Measurements from ENCODE around the gene CYREN. TPM values are rescaled to one million over a fixed set of nuclear protein-coding genes. Genes with fewer than 3 reads are reported as not detected.
A peak's percentile ranks its signal among the peaks of the same experiment; 100 is the strongest.

CYREN gene
- total RNA-seq, 1 donor from 2014 or later = 39.6 TPM

GRCh38 chr7:135152442-135152841, 18.1 kb downstream of the CYREN start:
- Histone ChIP-seq H3K27me3 (ENCODE audit: low read depth) (no peaks in the 10 kb centered on the region), H3K9me3 (peaks cover 5% of the 10 kb centered on the region), H3K27ac (no peak overlapping the region), H3K4me1 (peaks cover 35% of the 10 kb centered on the region), H3K4me3 (no peak overlapping the region), H3K36me3 (no peaks in the 10 kb centered on the region)
- TF ChIP-seq CTCF (IDR thresholded peaks at IDR 0.05) = no peak
- intact Hi-C loops (cut with DNase I) = no loop called here
- DNase-seq (no peak), ATAC-seq (no peak)

DNA sequence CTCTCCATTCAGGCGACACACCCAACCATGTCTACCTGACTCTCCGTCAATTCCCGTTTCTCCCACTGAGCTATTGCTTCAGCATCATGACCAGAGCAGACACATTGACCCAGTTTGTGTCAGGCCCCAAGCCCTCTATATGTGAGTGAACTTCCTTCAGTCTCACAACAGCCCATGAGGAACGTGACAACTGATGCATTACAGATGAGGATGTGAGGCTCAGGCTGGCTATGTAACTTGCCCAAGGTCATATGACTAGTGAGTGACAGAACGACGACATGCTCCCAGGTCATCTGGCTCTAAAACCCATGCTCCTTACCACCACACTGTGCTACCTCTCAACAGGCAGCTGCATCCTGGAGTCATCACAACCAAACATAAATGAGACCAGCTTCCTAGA, 19.0 kb downstream of the CYREN start:
- no peak for TF ChIP-seq CTCF (IDR thresholded peaks at IDR 0.05)
- Histone ChIP-seq H3K4me3 (no peak overlapping the region), H3K9me3 (peaks cover 5% of the 10 kb centered on the region), H3K27me3 (ENCODE audit: low read depth) (no peaks in the 10 kb centered on the region), H3K27ac (peak overlapping the region; percentile 95), H3K4me1 (peaks cover 42% of the 10 kb centered on the region), H3K36me3 (no peaks in the 10 kb centered on the region)
- ATAC-seq (peak; percentile 33 to 72), DNase-seq (no peak)
- intact Hi-C loops (cut with DNase I) = no loop called here

- no peak for TF ChIP-seq CTCF (IDR thresholded peaks at IDR 0.05)
- DNase-seq = no peak
- no peak for ATAC-seq
- intact Hi-C loops (cut with DNase I) = no loop called here
- Histone ChIP-seq H3K36me3 (no peaks in the 10 kb centered on the region), H3K4me3 (peak overlapping the region; percentile 63), H3K9me3 (peaks cover 5% of the 10 kb centered on the region), H3K27me3 (ENCODE audit: low read depth) (no peaks in the 10 kb centered on the region), H3K4me1 (peaks cover 46% of the 10 kb centered on the region), H3K27ac (peak overlapping the region; percentile 95)
Measured at GRCh38 chr7:135151132-135151531, 19.4 kb downstream of the CYREN start.

GRCh38 chr7:135150072-135150782, 20.3 kb downstream of the CYREN start:
- Histone ChIP-seq H3K27me3 (ENCODE audit: low read depth) (no peaks in the 10 kb centered on the region), H3K4me1 (peaks cover 53% of the 10 kb centered on the region), H3K27ac (peak overlapping the region; percentile 95), H3K9me3 (no peaks in the 10 kb centered on the region), H3K36me3 (no peaks in the 10 kb centered on the region), H3K4me3 (peak overlapping the region; percentile 63)
- intact Hi-C loops (cut with DNase I) = no loop called here
- no peak for DNase-seq
- no peak for TF ChIP-seq CTCF (IDR thresholded peaks at IDR 0.05)
- ATAC-seq = no peak

- Histone ChIP-seq H3K4me1 (peaks cover 54% of the 10 kb centered on the region), H3K27ac (peak within 1 kb of the TSS; percentile 95), H3K27me3 (ENCODE audit: low read depth) (no peaks in the 10 kb centered on the region), H3K36me3 (no peaks in the 10 kb centered on the region), H3K9me3 (no peaks in the 10 kb centered on the region), H3K4me3 (peak within 1 kb of the TSS; percentile 63)
- intact Hi-C loops (cut with DNase I) = no loop called here
- peak; percentile 84 to 92 for ATAC-seq
- TF ChIP-seq CTCF (IDR thresholded peaks at IDR 0.05) = peak; percentile 14
- no peak for DNase-seq
Measured at GRCh38 chr7:135147899-135148721, 22.4 kb downstream of the CYREN start, which contains the start of gene TMEM140. TMEM140 (plus strand) TSS chr7:135148072; CDS start chr7:135164442, 16,370 bp downstream.

Data from lower lobe of right lung (tissue), 2 donors.